T follicular helper cell (primary cell): ENCODE results near the gene MEGF6.

Experiments used
- DNase-seq: peaks from one replicate; pipeline ENCODE4 v3.0.0-alpha.2; 2020; ENCODE audit warnings: low read depth

MEGF6 gene

GRCh38 chr1:3457910-3458883 lies 153.1 kb downstream of the MEGF6 start:
- no peak for DNase-seq

GRCh38 chr1:3456964-3457909 lies 154.1 kb downstream of the MEGF6 start:
- DNase-seq = no peak

GRCh38 chr1:3456449-3456963 lies 154.8 kb downstream of the MEGF6 start:
- DNase-seq = no peak

- no peak for DNase-seq
Observed at GRCh38 chr1:3455670-3456448, 155.4 kb downstream of the MEGF6 start.

- DNase-seq = no peak
Observed at GRCh38 chr1:3454811-3455618, 156.3 kb downstream of the MEGF6 start.

- DNase-seq = peak; percentile 12
Observed at GRCh38 chr1:3453891-3454810, 157.2 kb downstream of the MEGF6 start, which contains the start of gene ARHGEF16. TSS of gene ARHGEF16 (plus strand) at chr1:3454665. CDS start at chr1:3463085, 8,420 bp downstream.

- DNase-seq = peak; percentile 61
Observed at GRCh38 chr1:3453203-3453761, 158.0 kb downstream of the MEGF6 start.

GRCh38 chr1:3452866-3453175 lies 158.5 kb downstream of the MEGF6 start:
- no peak for DNase-seq

GRCh38 chr1:3451994-3452865 lies 159.1 kb downstream of the MEGF6 start:
- no peak for DNase-seq

GRCh38 chr1:3450983-3451382 lies 160.3 kb downstream of the MEGF6 start:
- DNase-seq = no peak

- DNase-seq = no peak
Observed at GRCh38 chr1:3450202-3450863, 161.0 kb downstream of the MEGF6 start.

GRCh38 chr1:3444736-3445135 lies 166.6 kb downstream of the MEGF6 start:
- DNase-seq = no peak

- DNase-seq = no peak
Observed at GRCh38 chr1:3444298-3444697, 167.0 kb downstream of the MEGF6 start.

- DNase-seq = no peak
Observed at GRCh38 chr1:3443807-3444206, 167.5 kb downstream of the MEGF6 start.

GRCh38 chr1:3442901-3443300 lies 168.4 kb downstream of the MEGF6 start:
- DNase-seq = no peak

GRCh38 chr1:3442331-3442730 lies 169.0 kb downstream of the MEGF6 start:
- DNase-seq = no peak

- no peak for DNase-seq
Observed at GRCh38 chr1:3441880-3442279, 169.4 kb downstream of the MEGF6 start.

- no peak for DNase-seq
Observed at GRCh38 chr1:3441410-3441847, 169.9 kb downstream of the MEGF6 start.
